Neural cell (in vitro differentiated cells): ENCODE data around the gene AFDN. TPM values are rescaled to one million over a fixed set of nuclear protein-coding genes. Genes with fewer than 3 reads are reported as not detected.

Experiments used
- H2AFZ ChIP-seq: fragments of 200-600, 300-800 bp; sonication (generic), shearing (Covaris generic); 2 replicates; pipeline ENCODE4 v1.6.0; 2014; ENCODE audit warnings: low read depth, mild to moderate bottlenecking, antibody characterized with exemption, low read length, moderate library complexity
- H3F3A ChIP-seq: fragments of 200-600 bp; shearing (Covaris generic); 2 replicates; pipeline ENCODE4 v1.6.1; 2016; ENCODE audit warnings: mild to moderate bottlenecking, moderate library complexity, mixed read lengths, antibody characterized with exemption, low read length; ENCODE audit not compliant: insufficient read depth, poor library complexity, severe bottlenecking
- H3K27ac ChIP-seq: fragments of 200-600, 300-800 bp; sonication (generic), shearing (Covaris generic); 2 replicates; pipeline ENCODE4 v1.5.1; 2014; ENCODE audit warnings: mild to moderate bottlenecking, low read length, moderate library complexity
- H3K27me3 ChIP-seq: fragments of 300-800, 200-600 bp; sonication (generic), shearing (Covaris generic); 2 replicates; pipeline ENCODE4 v1.6.0; 2014; ENCODE audit warnings: mild to moderate bottlenecking, low read depth, low read length, moderate library complexity; ENCODE audit not compliant: insufficient read depth
- H3K36me3 ChIP-seq: fragments of 300-800, 200-600 bp; sonication (generic), shearing (Covaris generic); 2 replicates; pipeline ENCODE4 v1.5.1; 2014; ENCODE audit warnings: mild to moderate bottlenecking, antibody characterized with exemption, low read length, moderate library complexity; ENCODE audit not compliant: insufficient read depth
- H3K4me2 ChIP-seq: fragments of 300-800, 200-600 bp; sonication (generic), shearing (Covaris generic); 2 replicates; pipeline ENCODE4 v1.6.0; 2014; ENCODE audit warnings: mild to moderate bottlenecking, low read length
- H3K4me3 ChIP-seq: fragments of 300-800, 200-600 bp; sonication (generic), shearing (Covaris generic); 2 replicates; pipeline ENCODE4 v1.5.1; 2014; ENCODE audit warnings: mild to moderate bottlenecking, low read length, moderate library complexity
- H3K79me2 ChIP-seq: fragments of 200-600 bp; shearing (Covaris generic); replicated peaks from 2 replicates; pipeline ENCODE4 v1.6.0; 2014; ENCODE audit warnings: mild to moderate bottlenecking, low read length, moderate library complexity; ENCODE audit not compliant: insufficient read depth
- H3K9ac ChIP-seq: fragments of 300-800, 200-600 bp; sonication (generic), shearing (Covaris generic); 2 replicates; pipeline ENCODE4 v1.6.1; 2016; ENCODE audit warnings: mild to moderate bottlenecking, low read length, mixed read lengths
- H3K9me2 ChIP-seq: fragments of 200-600 bp; shearing (Covaris generic); 2 replicates; pipeline ENCODE4 v1.6.1; 2016; ENCODE audit warnings: mild to moderate bottlenecking, low read length, mixed read lengths; ENCODE audit not compliant: insufficient read depth
- H3K9me3 ChIP-seq: fragments of 200-600, 300-800 bp; sonication (generic), shearing (Covaris generic); 2 replicates; pipeline ENCODE4 v1.6.1; 2016; ENCODE audit warnings: mild to moderate bottlenecking, mixed run types, low read length, moderate library complexity, mixed read lengths
- H4K20me1 ChIP-seq: fragments of 200-600 bp; shearing (Covaris generic); 2 replicates; pipeline ENCODE4 v1.6.1; 2016; ENCODE audit warnings: mild to moderate bottlenecking, mixed run types; ENCODE audit not compliant: insufficient read depth
- EP300 ChIP-seq: fragments of 450-650 bp; conservative IDR thresholded peaks from 2 replicates; pipeline ENCODE4 v1.6.1; 2014; ENCODE audit warnings: antibody characterized with exemption, mild to moderate bottlenecking, moderate library complexity; ENCODE audit not compliant: poor library complexity, severe bottlenecking
- EZH2 ChIP-seq: fragments of 200-600, 300-800 bp; shearing (Covaris generic), sonication (generic); IDR thresholded peaks from 2 replicates; pipeline ENCODE4 v1.6.1; 2014; ENCODE audit warnings: antibody characterized with exemption, low read length, borderline replicate concordance, mild to moderate bottlenecking; ENCODE audit not compliant: insufficient read depth, poor library complexity, severe bottlenecking
- MXI1 ChIP-seq: fragments of 450-650 bp; conservative IDR thresholded peaks from 2 replicates; pipeline ENCODE4 v1.6.1; 2014; ENCODE audit warnings: antibody characterized with exemption, mild to moderate bottlenecking; ENCODE audit not compliant: poor library complexity, severe bottlenecking
- POLR2AphosphoS5 ChIP-seq: IDR thresholded peaks from 2 replicates; pipeline ENCODE4 v1.6.1; 2012
- RAD21 ChIP-seq: fragments of 450-650 bp; conservative IDR thresholded peaks from 2 replicates; pipeline ENCODE4 v1.6.1; 2014; ENCODE audit warnings: antibody characterized with exemption, mild to moderate bottlenecking, moderate library complexity
- SMC3 ChIP-seq: fragments of 450-650 bp; conservative IDR thresholded peaks from 2 replicates; pipeline ENCODE4 v1.6.1; 2014; ENCODE audit warnings: antibody characterized with exemption, mild to moderate bottlenecking, moderate library complexity; ENCODE audit not compliant: poor library complexity
- TAF1 ChIP-seq: IDR thresholded peaks from 2 replicates; pipeline ENCODE4 v1.6.1; 2012; ENCODE audit warnings: low read depth
- polyA plus RNA-seq: library from polyadenylated mRNA; depleted of rRNA; stranded (reverse); fragments of >200 nt; gene quantifications from 2 replicates; pipeline ENCODE4 v1.2.3, GENCODE V29; 2014
- TF ChIP-seq, protein P1 (sequence below): fragments of 450-650 bp; IDR thresholded peaks from 2 replicates; pipeline ENCODE4 v1.5.1; 2014; ENCODE audit warnings: antibody characterized with exemption, mild to moderate bottlenecking, moderate library complexity; ENCODE audit not compliant: poor library complexity, severe bottlenecking
- TF ChIP-seq, protein P2 (sequence below): IDR thresholded peaks from 2 replicates; pipeline ENCODE4 v1.6.1; 2012; ENCODE audit warnings: borderline replicate concordance

Gene AFDN
- polyA plus RNA-seq, 1 donor from 2014 or later, result 193 TPM

GRCh38 chr6:167782698-167783517, 43.8 kb upstream of the AFDN start:
- Histone ChIP-seq H3K4me3 (no peak overlapping the region), H2AFZ (no peak overlapping the region), H3K9ac (no peak overlapping the region), H3K79me2 (no peaks in the 10 kb centered on the region), H3K36me3 (no peaks in the 10 kb centered on the region), H3F3A (no peaks in the 10 kb centered on the region), H3K27ac (no peak overlapping the region), H4K20me1 (no peaks in the 10 kb centered on the region), H3K27me3 (no peaks in the 10 kb centered on the region), H3K9me2 (no peaks in the 10 kb centered on the region), H3K9me3 (no peaks in the 10 kb centered on the region), H3K4me2 (no peak overlapping the region)
- TF ChIP-seq POLR2AphosphoS5 (no peak), RAD21 (no peak), EP300 (no peak), SMC3 (no peak), MXI1 (no peak)
- TF ChIP-seq, protein P1, sequence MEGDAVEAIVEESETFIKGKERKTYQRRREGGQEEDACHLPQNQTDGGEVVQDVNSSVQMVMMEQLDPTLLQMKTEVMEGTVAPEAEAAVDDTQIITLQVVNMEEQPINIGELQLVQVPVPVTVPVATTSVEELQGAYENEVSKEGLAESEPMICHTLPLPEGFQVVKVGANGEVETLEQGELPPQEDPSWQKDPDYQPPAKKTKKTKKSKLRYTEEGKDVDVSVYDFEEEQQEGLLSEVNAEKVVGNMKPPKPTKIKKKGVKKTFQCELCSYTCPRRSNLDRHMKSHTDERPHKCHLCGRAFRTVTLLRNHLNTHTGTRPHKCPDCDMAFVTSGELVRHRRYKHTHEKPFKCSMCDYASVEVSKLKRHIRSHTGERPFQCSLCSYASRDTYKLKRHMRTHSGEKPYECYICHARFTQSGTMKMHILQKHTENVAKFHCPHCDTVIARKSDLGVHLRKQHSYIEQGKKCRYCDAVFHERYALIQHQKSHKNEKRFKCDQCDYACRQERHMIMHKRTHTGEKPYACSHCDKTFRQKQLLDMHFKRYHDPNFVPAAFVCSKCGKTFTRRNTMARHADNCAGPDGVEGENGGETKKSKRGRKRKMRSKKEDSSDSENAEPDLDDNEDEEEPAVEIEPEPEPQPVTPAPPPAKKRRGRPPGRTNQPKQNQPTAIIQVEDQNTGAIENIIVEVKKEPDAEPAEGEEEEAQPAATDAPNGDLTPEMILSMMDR, result no peak

GRCh38 chr6:167786853-167787675, 39.6 kb upstream of the AFDN start:
- Histone ChIP-seq H3K79me2 (no peaks in the 10 kb centered on the region), H3K4me3 (no peak overlapping the region), H3F3A (no peaks in the 10 kb centered on the region), H3K9ac (no peak overlapping the region), H4K20me1 (no peaks in the 10 kb centered on the region), H3K27me3 (no peaks in the 10 kb centered on the region), H3K9me2 (no peaks in the 10 kb centered on the region), H3K9me3 (no peaks in the 10 kb centered on the region), H3K4me2 (no peak overlapping the region), H3K36me3 (no peaks in the 10 kb centered on the region), H3K27ac (no peak overlapping the region), H2AFZ (no peak overlapping the region)
- no peak for TF ChIP-seq POLR2AphosphoS5
- TF ChIP-seq, protein P2, sequence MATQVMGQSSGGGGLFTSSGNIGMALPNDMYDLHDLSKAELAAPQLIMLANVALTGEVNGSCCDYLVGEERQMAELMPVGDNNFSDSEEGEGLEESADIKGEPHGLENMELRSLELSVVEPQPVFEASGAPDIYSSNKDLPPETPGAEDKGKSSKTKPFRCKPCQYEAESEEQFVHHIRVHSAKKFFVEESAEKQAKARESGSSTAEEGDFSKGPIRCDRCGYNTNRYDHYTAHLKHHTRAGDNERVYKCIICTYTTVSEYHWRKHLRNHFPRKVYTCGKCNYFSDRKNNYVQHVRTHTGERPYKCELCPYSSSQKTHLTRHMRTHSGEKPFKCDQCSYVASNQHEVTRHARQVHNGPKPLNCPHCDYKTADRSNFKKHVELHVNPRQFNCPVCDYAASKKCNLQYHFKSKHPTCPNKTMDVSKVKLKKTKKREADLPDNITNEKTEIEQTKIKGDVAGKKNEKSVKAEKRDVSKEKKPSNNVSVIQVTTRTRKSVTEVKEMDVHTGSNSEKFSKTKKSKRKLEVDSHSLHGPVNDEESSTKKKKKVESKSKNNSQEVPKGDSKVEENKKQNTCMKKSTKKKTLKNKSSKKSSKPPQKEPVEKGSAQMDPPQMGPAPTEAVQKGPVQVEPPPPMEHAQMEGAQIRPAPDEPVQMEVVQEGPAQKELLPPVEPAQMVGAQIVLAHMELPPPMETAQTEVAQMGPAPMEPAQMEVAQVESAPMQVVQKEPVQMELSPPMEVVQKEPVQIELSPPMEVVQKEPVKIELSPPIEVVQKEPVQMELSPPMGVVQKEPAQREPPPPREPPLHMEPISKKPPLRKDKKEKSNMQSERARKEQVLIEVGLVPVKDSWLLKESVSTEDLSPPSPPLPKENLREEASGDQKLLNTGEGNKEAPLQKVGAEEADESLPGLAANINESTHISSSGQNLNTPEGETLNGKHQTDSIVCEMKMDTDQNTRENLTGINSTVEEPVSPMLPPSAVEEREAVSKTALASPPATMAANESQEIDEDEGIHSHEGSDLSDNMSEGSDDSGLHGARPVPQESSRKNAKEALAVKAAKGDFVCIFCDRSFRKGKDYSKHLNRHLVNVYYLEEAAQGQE, result no peak
- no peak for TF ChIP-seq TAF1
- no peak for TF ChIP-seq EZH2
- TF ChIP-seq MXI1, result no peak
- TF ChIP-seq RAD21, result no peak
- TF ChIP-seq SMC3, result no peak
- no peak for TF ChIP-seq EP300
- TF ChIP-seq, protein P1, result no peak
